ENCODE results near the gene RABAC1. TPM values are rescaled to one million over a fixed set of nuclear protein-coding genes. Genes with fewer than 3 reads are reported as not detected.

Gene RABAC1
- total RNA-seq, 1 donor from 2014 or later = 56.7 TPM

GRCh38 chr19:41969772-41970458 lies 10.8 kb upstream of the RABAC1 start:
- H3K36me3 ChIP-seq = peaks cover 60% of the 10 kb centered on the region
- H3K27me3 ChIP-seq (ENCODE audit: low read depth) = peaks cover 19% of the 10 kb centered on the region
- no peak overlapping the region for H3K27ac ChIP-seq (replicated peaks)
- no peaks in the 10 kb centered on the region for H3K4me1 ChIP-seq
- no peak for TF ChIP-seq CTCF (IDR thresholded peaks at IDR 0.05; ENCODE audit: borderline replicate concordance)
- H3K4me3 ChIP-seq = no peak overlapping the region
- intact Hi-C loops (cut with micrococcal nuclease) = no loop called here
- DNase-seq = no peak
- no peaks in the 10 kb centered on the region for H3K9me3 ChIP-seq (replicated peaks)

GRCh38 chr19:41968751-41969595 lies 9.9 kb upstream of the RABAC1 start:
- no peaks in the 10 kb centered on the region for H3K4me1 ChIP-seq
- H3K27me3 ChIP-seq (ENCODE audit: low read depth) = peaks cover 19% of the 10 kb centered on the region
- H3K4me3 ChIP-seq = no peak overlapping the region
- intact Hi-C loops (cut with micrococcal nuclease) = no loop called here
- no peak overlapping the region for H3K27ac ChIP-seq (replicated peaks)
- no peak for DNase-seq
- no peak for TF ChIP-seq CTCF (IDR thresholded peaks at IDR 0.05; ENCODE audit: borderline replicate concordance)
- H3K36me3 ChIP-seq = peaks cover 60% of the 10 kb centered on the region
- no peaks in the 10 kb centered on the region for H3K9me3 ChIP-seq (replicated peaks)

GRCh38 chr19:41967054-41967783 lies 8.1 kb upstream of the RABAC1 start:
- H3K9me3 ChIP-seq (replicated peaks) = no peaks in the 10 kb centered on the region
- intact Hi-C loops (cut with micrococcal nuclease) = no loop called here
- peaks cover 50% of the 10 kb centered on the region for H3K36me3 ChIP-seq

GRCh38 chr19:41965106-41965505 lies 6.0 kb upstream of the RABAC1 start:
- no peak for TF ChIP-seq CTCF (IDR thresholded peaks at IDR 0.05; ENCODE audit: borderline replicate concordance)
- Histone ChIP-seq H3K27ac (replicated peaks) (no peak overlapping the region), H3K4me1 (no peaks in the 10 kb centered on the region), H3K27me3 (ENCODE audit: low read depth) (peaks cover 19% of the 10 kb centered on the region), H3K4me3 (no peak overlapping the region), H3K9me3 (replicated peaks) (no peaks in the 10 kb centered on the region), H3K36me3 (peaks cover 30% of the 10 kb centered on the region)
- no peak for DNase-seq
- intact Hi-C loops (cut with micrococcal nuclease) = no loop called here

More at GRCh38 chr19:41967054-41967783, 8.1 kb upstream of the RABAC1 start:
- Histone ChIP-seq H3K4me3 (no peak overlapping the region), H3K4me1 (no peaks in the 10 kb centered on the region), H3K27ac (replicated peaks) (no peak overlapping the region), H3K27me3 (ENCODE audit: low read depth) (peaks cover 19% of the 10 kb centered on the region)
- no peak for TF ChIP-seq CTCF (IDR thresholded peaks at IDR 0.05; ENCODE audit: borderline replicate concordance)
- no peak for DNase-seq

GRCh38 chr19:41960973-41961372 lies 1.9 kb upstream of the RABAC1 start:
- H3K27me3 ChIP-seq (ENCODE audit: low read depth) = no peaks in the 10 kb centered on the region
- H3K4me3 ChIP-seq = no peak overlapping the region
- intact Hi-C loops (cut with micrococcal nuclease) = no loop called here
- peaks cover 6% of the 10 kb centered on the region for H3K36me3 ChIP-seq
- no peak for TF ChIP-seq CTCF (IDR thresholded peaks at IDR 0.05; ENCODE audit: borderline replicate concordance)
- DNase-seq = no peak
- H3K9me3 ChIP-seq (replicated peaks) = no peaks in the 10 kb centered on the region
- H3K27ac ChIP-seq (replicated peaks) = no peak overlapping the region
- peaks cover 36% of the 10 kb centered on the region for H3K4me1 ChIP-seq

Measured in left ventricle myocardium inferior (tissue), 1 donor.